H9 (cell line): Measurements from ENCODE around the gene APBA2. TPM values are rescaled to one million over a fixed set of nuclear protein-coding genes. Genes with fewer than 3 reads are reported as not detected.

Experiments used
- DNase-seq: peaks from one replicate; pipeline ENCODE4 v3.0.0-alpha.2; 2017
- H2AFZ ChIP-seq: one replicate; pipeline ENCODE4 v1.6.1; 2013; ENCODE audit warnings: mild to moderate bottlenecking, low read length, control low read depth, moderate library complexity
- H2AK5ac ChIP-seq: 2 replicates; pipeline ENCODE4 v1.6.1; 2013; ENCODE audit warnings: low read length, control low read depth, mixed read lengths; ENCODE audit not compliant: insufficient read length
- H2BK120ac ChIP-seq: one replicate; pipeline ENCODE4 v1.6.1; 2013; ENCODE audit warnings: low read depth, mild to moderate bottlenecking, low read length, control low read depth, inconsistent platforms; ENCODE audit not compliant: poor library complexity, severe bottlenecking
- H2BK12ac ChIP-seq: 2 replicates; pipeline ENCODE4 v1.6.1; 2013; ENCODE audit warnings: low read length, control low read depth, mixed read lengths, low read depth; ENCODE audit not compliant: insufficient read length
- H2BK15ac ChIP-seq: 2 replicates; pipeline ENCODE4 v1.6.1; 2013; ENCODE audit warnings: low read depth, low read length, control low read depth
- H2BK20ac ChIP-seq: one replicate; pipeline ENCODE4 v1.6.1; 2013; ENCODE audit warnings: low read depth, mild to moderate bottlenecking, low read length, control low read depth, inconsistent platforms; ENCODE audit not compliant: poor library complexity, severe bottlenecking
- H2BK5ac ChIP-seq: 2 replicates; pipeline ENCODE4 v1.6.1; 2013; ENCODE audit warnings: low read length, control low read depth, mixed read lengths; ENCODE audit not compliant: insufficient read length
- H3K14ac ChIP-seq: 2 replicates; pipeline ENCODE4 v1.6.1; 2013; ENCODE audit warnings: low read length, control low read depth; ENCODE audit not compliant: insufficient read depth
- H3K18ac ChIP-seq: 2 replicates; pipeline ENCODE4 v1.6.1; 2013; ENCODE audit warnings: low read depth, mild to moderate bottlenecking, mixed read lengths, low read length, control low read depth; ENCODE audit not compliant: insufficient read length
- H3K23ac ChIP-seq: 2 replicates; pipeline ENCODE4 v1.6.1; 2013; ENCODE audit warnings: low read length, control low read depth, mixed read lengths, low read depth; ENCODE audit not compliant: insufficient read length
- H3K23me2 ChIP-seq: 2 replicates; pipeline ENCODE4 v1.6.1; 2013; ENCODE audit warnings: low read depth, mild to moderate bottlenecking, mixed read lengths, low read length, control low read depth; ENCODE audit not compliant: insufficient read length, poor library complexity, severe bottlenecking
- H3K27ac ChIP-seq: 2 replicates; pipeline ENCODE4 v1.5.1; 2013; ENCODE audit warnings: low read length, control low read depth, mixed read lengths, low read depth; ENCODE audit not compliant: insufficient read length
- H3K27me3 ChIP-seq: 2 replicates; pipeline ENCODE4 v1.6.1; 2013; ENCODE audit warnings: low read length, control low read depth, inconsistent platforms; ENCODE audit not compliant: insufficient read depth
- H3K4ac ChIP-seq: 2 replicates; pipeline ENCODE4 v1.6.1; 2013; ENCODE audit warnings: low read depth, mild to moderate bottlenecking, control low read depth, inconsistent platforms, low read length, moderate library complexity
- H3K4me1 ChIP-seq: 2 replicates; pipeline ENCODE4 v1.6.1; 2013; ENCODE audit warnings: low read length, control low read depth, inconsistent platforms; ENCODE audit not compliant: insufficient read depth
- H3K4me2 ChIP-seq: 2 replicates; pipeline ENCODE4 v1.6.1; 2013; ENCODE audit warnings: low read length, control low read depth, mixed read lengths; ENCODE audit not compliant: insufficient read length, insufficient read depth
- H3K56ac ChIP-seq: 2 replicates; pipeline ENCODE4 v1.6.1; 2013; ENCODE audit warnings: low read depth, mild to moderate bottlenecking, mixed read lengths, low read length, control low read depth; ENCODE audit not compliant: insufficient read length
- H3K79me1 ChIP-seq: 2 replicates; pipeline ENCODE4 v1.6.1; 2013; ENCODE audit warnings: low read depth, mild to moderate bottlenecking, moderate library complexity, low read length, control low read depth, inconsistent platforms; ENCODE audit not compliant: insufficient read depth, poor library complexity, severe bottlenecking
- H3K79me2 ChIP-seq: 2 replicates; pipeline ENCODE4 v1.6.1; 2013; ENCODE audit warnings: low read length, control low read depth, inconsistent platforms; ENCODE audit not compliant: insufficient read depth
- H3K9ac ChIP-seq: 2 replicates; pipeline ENCODE4 v1.6.1; 2013; ENCODE audit warnings: low read length, control low read depth, mixed read lengths; ENCODE audit not compliant: insufficient read length; ENCODE audit errors: extremely low read depth
- H3K9me3 ChIP-seq: one replicate; pipeline ENCODE4 v1.6.1; 2013; ENCODE audit warnings: low read depth, low read length, inconsistent platforms; ENCODE audit not compliant: control insufficient read depth
- H3T11ph ChIP-seq: one replicate; pipeline ENCODE4 v1.6.1; 2013; ENCODE audit warnings: mild to moderate bottlenecking, low read length, control low read depth, inconsistent platforms
- H4K20me1 ChIP-seq: one replicate; pipeline ENCODE4 v1.6.1; 2013; ENCODE audit not compliant: control insufficient read depth, insufficient read length, insufficient read depth
- H4K5ac ChIP-seq: 2 replicates; pipeline ENCODE4 v1.6.1; 2013; ENCODE audit warnings: low read depth, mild to moderate bottlenecking, mixed read lengths, low read length, control low read depth; ENCODE audit not compliant: insufficient read length
- H4K8ac ChIP-seq: replicated peaks from 2 replicates; pipeline ENCODE4 v1.6.1; 2013; ENCODE audit warnings: low read length, control low read depth, mixed read lengths, low read depth; ENCODE audit not compliant: insufficient read length
- H4K91ac ChIP-seq: 2 replicates; pipeline ENCODE4 v1.6.1; 2013; ENCODE audit warnings: low read depth, mild to moderate bottlenecking, moderate library complexity, mixed read lengths, low read length, control low read depth; ENCODE audit not compliant: insufficient read length
- H3K27ac Mint-ChIP-seq, 3 experiments: 2 replicates in 2 of 3; 3 replicates in 1 of 3; pipeline ENCODE4 v1.8.0; 2020 to 2021; ENCODE audit warnings: mixed read lengths in 3 of 3, mild to moderate bottlenecking in 1 of 3, moderate library complexity in 1 of 3
- H3K27me3 Mint-ChIP-seq: 2 replicates; pipeline ENCODE4 v1.8.0; 2021; ENCODE audit warnings: low read depth, mild to moderate bottlenecking, moderate library complexity, mixed read lengths
- H3K36me3 Mint-ChIP-seq, 3 experiments: 2 replicates in 2 of 3; 3 replicates in 1 of 3; pipeline ENCODE4 v1.8.0; 2020 to 2021; ENCODE audit warnings: low read depth in 3 of 3, mixed read lengths in 3 of 3; ENCODE audit not compliant: insufficient read depth in 1 of 3
- H3K4me1 Mint-ChIP-seq, 2 experiments: 2 replicates each; pipeline ENCODE4 v1.8.0; 2020; ENCODE audit warnings: mixed read lengths in 2 of 2
- H3K4me3 Mint-ChIP-seq, 2 experiments: 2 replicates in 1 of 2; 3 replicates in 1 of 2; pipeline ENCODE4 v1.8.0; 2020 to 2021; ENCODE audit warnings: mild to moderate bottlenecking in 2 of 2, mixed read lengths in 2 of 2, moderate library complexity in 1 of 2
- H3K9me3 Mint-ChIP-seq, 2 experiments: 2 replicates in 1 of 2; 3 replicates in 1 of 2; pipeline ENCODE4 v1.8.0; 2020; ENCODE audit warnings: mild to moderate bottlenecking in 2 of 2, mixed read lengths in 2 of 2, moderate library complexity in 1 of 2
- CTCF ChIP-seq: fragments of 200-600 bp; sonication (generic); conservative IDR thresholded peaks from 3 replicates; pipeline ENCODE4 v1.8.0; 2021; ENCODE audit warnings: antibody characterized with exemption, mild to moderate bottlenecking
- WGBS: extraction: QIAGEN DNeasy Blood & Tissue Kit; methylation state at CpG from one replicate; pipeline ENCODE4 v1.1.7; 2013; ENCODE audit warnings: missing lambda C conversion rate, low lambda C conversion rate, mixed read lengths; ENCODE audit not compliant: insufficient read length; ENCODE audit errors: extremely low coverage; 5-methylcytosine and 5-hydroxymethylcytosine counted together
- total RNA-seq: library from RNA; stranded (reverse); gene quantifications from 2 replicates; pipeline ENCODE4 v1.2.1, GENCODE V29; 2021

Gene APBA2
- total RNA-seq, 1 experiment from 2014 or later = 14.3 TPM

- no peak overlapping the region for H2BK5ac ChIP-seq
- no peak overlapping the region for H3K18ac ChIP-seq
- no peak overlapping the region for H2BK120ac ChIP-seq
- no peaks in the 10 kb centered on the region for H3K79me2 ChIP-seq
- no peak overlapping the region for H3K56ac ChIP-seq
- no peak for TF ChIP-seq CTCF
- H3K23ac ChIP-seq = no peak overlapping the region
- no peaks in the 10 kb centered on the region for H3K79me1 ChIP-seq
- H2BK12ac ChIP-seq = no peak overlapping the region
- H3K4me1 ChIP-seq = peaks cover 5% of the 10 kb centered on the region; the same call in 1 of the 2 replicates
- no peak overlapping the region for H3K9ac ChIP-seq
- H3K4me2 ChIP-seq = no peak overlapping the region
- Mint-ChIP-seq H3K36me3 (no peaks in the 10 kb centered on the region; a peak in 1 of 7 replicates), H3K4me1 (peaks cover 31 to 46% of the 10 kb centered on the region in 2 experiments), H3K27me3 (no peaks in the 10 kb centered on the region; the same call in 1 of the 2 replicates), H3K9me3 (no peaks in the 10 kb centered on the region), H3K27ac (no peak overlapping the region), H3K4me3 (no peak overlapping the region)
- H3K27ac ChIP-seq = no peak overlapping the region
- H2BK15ac ChIP-seq = no peak overlapping the region
- no peak overlapping the region for H3K4ac ChIP-seq
- no peaks in the 10 kb centered on the region for H3K23me2 ChIP-seq
- H2BK20ac ChIP-seq = no peak overlapping the region
- no peak overlapping the region for H3K14ac ChIP-seq
- H3T11ph ChIP-seq = no peak overlapping the region
- no peak overlapping the region for H4K91ac ChIP-seq
- no peak overlapping the region for H2AK5ac ChIP-seq
- H3K27me3 ChIP-seq = no peaks in the 10 kb centered on the region
- no peaks in the 10 kb centered on the region for H3K9me3 ChIP-seq
- no peak overlapping the region for H4K8ac ChIP-seq
- H4K20me1 ChIP-seq = no peaks in the 10 kb centered on the region
- no peak overlapping the region for H4K5ac ChIP-seq
- no peak overlapping the region for H2AFZ ChIP-seq
- no CpG with 5 or more reads among the region's 10 CpGs for WGBS
- no peak for DNase-seq
Measured at GRCh38 chr15:29129221-29129620, 243.4 kb downstream of the APBA2 start.
